Measurements from ENCODE around the gene NTMT1. TPM values are rescaled to one million over a fixed set of nuclear protein-coding genes. Genes with fewer than 3 reads are reported as not detected.
A peak's percentile ranks its signal among the peaks of the same experiment; 100 is the strongest.

NTMT1 gene
- 20.8 and 32.5 TPM in 2 replicates for total RNA-seq
- 66.9 and 81.4 TPM in 2 replicates for polyA plus RNA-seq

GRCh38 chr9:129626079-129626624 is at the start of gene NTMT1:
Gene NTMT1, plus strand, starts transcription at chr9:129626163. Its CDS starts 6,541 bp downstream, at chr9:129632704.
- H2AFZ ChIP-seq, result peak within 1 kb of the TSS; percentile 34
- H4K20me1 ChIP-seq (ENCODE audit: insufficient read depth, poor library complexity, severe bottlenecking), result peaks cover 47% of the 10 kb centered on the region
- peak; percentile 93 for DNase-seq (ENCODE audit: low spot score)
- WGBS (ENCODE audit: low lambda C conversion rate, missing lambda C conversion rate), result 1% methylated on average over 43 of the region's 55 CpGs
- H3K79me2 ChIP-seq, result peaks cover 55% of the 10 kb centered on the region
- TF ChIP-seq EZH2 (IDR thresholded peaks at IDR 0.05; ENCODE audit: borderline replicate concordance) (no peak), EZH2phosphoT487 (IDR thresholded peaks at IDR 0.05; ENCODE audit: low read depth, severe bottlenecking, unreplicated experiment) (no peak), CTCF (IDR thresholded peaks at IDR 0.05; ENCODE audit: poor library complexity) (no peak)
- peaks cover 21% of the 10 kb centered on the region for H3K4me1 ChIP-seq (ENCODE audit: insufficient read depth)
- no peaks in the 10 kb centered on the region for H3K9me3 ChIP-seq (ENCODE audit: low read depth)
- peak within 1 kb of the TSS; percentile 76 for H3K4me3 ChIP-seq
- peak within 1 kb of the TSS; percentile 94 for H3K27ac ChIP-seq
- H3K27me3 ChIP-seq, result no peaks in the 10 kb centered on the region
- peak within 1 kb of the TSS; percentile 94 for H3K4me2 ChIP-seq
- H3K36me3 ChIP-seq (replicated peaks; ENCODE audit: insufficient read depth, low read depth), result no peaks in the 10 kb centered on the region
- H3K9me2 ChIP-seq (replicated peaks; ENCODE audit: insufficient read depth), result no peaks in the 10 kb centered on the region

GRCh38 chr9:129576546-129577543 is 49.1 kb upstream of the NTMT1 start:
- Histone ChIP-seq H3K36me3 (replicated peaks; ENCODE audit: insufficient read depth, low read depth) (no peaks in the 10 kb centered on the region), H3K4me2 (no peak overlapping the region), H3K4me1 (ENCODE audit: insufficient read depth) (no peaks in the 10 kb centered on the region), H4K20me1 (ENCODE audit: insufficient read depth, poor library complexity, severe bottlenecking) (no peaks in the 10 kb centered on the region), H3K9me3 (ENCODE audit: low read depth) (no peaks in the 10 kb centered on the region), H3K9me2 (replicated peaks; ENCODE audit: insufficient read depth) (no peaks in the 10 kb centered on the region), H3K27me3 (no peaks in the 10 kb centered on the region), H3K27ac (no peak overlapping the region), H3K4me3 (no peak overlapping the region), H3K79me2 (no peaks in the 10 kb centered on the region), H2AFZ (no peak overlapping the region)
- WGBS (ENCODE audit: low lambda C conversion rate, missing lambda C conversion rate), result 87% methylated on average over 33 of the region's 34 CpGs
- TF ChIP-seq EZH2phosphoT487 (IDR thresholded peaks at IDR 0.05; ENCODE audit: low read depth, severe bottlenecking, unreplicated experiment), result no peak
- no peak for TF ChIP-seq EZH2 (IDR thresholded peaks at IDR 0.05; ENCODE audit: borderline replicate concordance)
- TF ChIP-seq CTCF (IDR thresholded peaks at IDR 0.05; ENCODE audit: poor library complexity), result no peak
- no peak for DNase-seq (ENCODE audit: low spot score)

- Histone ChIP-seq H4K20me1 (ENCODE audit: insufficient read depth, poor library complexity, severe bottlenecking) (no peaks in the 10 kb centered on the region), H2AFZ (no peak overlapping the region), H3K27ac (no peak overlapping the region), H3K36me3 (replicated peaks; ENCODE audit: insufficient read depth, low read depth) (no peaks in the 10 kb centered on the region), H3K27me3 (no peaks in the 10 kb centered on the region), H3K4me2 (no peak overlapping the region), H3K4me3 (no peak overlapping the region), H3K9me3 (ENCODE audit: low read depth) (no peaks in the 10 kb centered on the region), H3K79me2 (no peaks in the 10 kb centered on the region), H3K9me2 (replicated peaks; ENCODE audit: insufficient read depth) (no peaks in the 10 kb centered on the region), H3K4me1 (ENCODE audit: insufficient read depth) (no peaks in the 10 kb centered on the region)
- 94% methylated on average over 3 of the region's 3 CpGs for WGBS (ENCODE audit: low lambda C conversion rate, missing lambda C conversion rate)
- TF ChIP-seq EZH2phosphoT487 (IDR thresholded peaks at IDR 0.05; ENCODE audit: low read depth, severe bottlenecking, unreplicated experiment), result no peak
- TF ChIP-seq CTCF (IDR thresholded peaks at IDR 0.05; ENCODE audit: poor library complexity), result no peak
- TF ChIP-seq EZH2 (IDR thresholded peaks at IDR 0.05; ENCODE audit: borderline replicate concordance), result no peak
- DNase-seq (ENCODE audit: low spot score), result no peak
Observed at GRCh38 chr9:129579294-129579693, 46.7 kb upstream of the NTMT1 start.

Data from hepatocyte (in vitro differentiated cells).